ENCODE results near the gene PLA2G2D. TPM values are rescaled to one million over a fixed set of nuclear protein-coding genes. Genes with fewer than 3 reads are reported as not detected.

PLA2G2D gene
- total and polyA plus RNA-seq, 2 of the 8 experiments (the other 6 are each of a cell fraction or from before 2014, with no cell fraction given), result not detected

DNA sequence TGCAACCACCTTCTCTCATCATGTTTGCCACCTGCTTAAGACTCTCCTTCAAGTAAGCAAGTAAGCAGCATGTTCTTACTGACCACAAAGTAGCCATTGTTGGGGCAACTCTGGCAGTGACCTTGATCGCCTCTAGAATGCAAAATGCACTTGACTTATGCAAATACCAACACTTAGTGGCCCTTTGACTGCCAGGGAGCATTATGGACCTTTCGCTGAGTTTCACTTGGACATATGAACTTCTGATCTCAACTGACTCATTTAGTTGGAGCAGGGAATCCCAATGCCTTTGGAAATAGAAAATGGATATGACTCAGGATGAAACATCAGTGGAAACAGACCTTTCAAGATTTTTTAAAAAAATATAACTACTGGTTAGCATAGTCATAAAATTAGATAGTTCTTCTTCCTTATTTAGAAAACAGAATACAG is 55.5 kb downstream of the PLA2G2D start (continued):
- TF ChIP-seq CTBP2 (IDR thresholded peaks at IDR 0.05; ENCODE audit: borderline replicate concordance, insufficient read depth, insufficient read length, low read length), result no peak
- TF ChIP-seq CREB1 (IDR thresholded peaks at IDR 0.05), result no peak
- TF ChIP-seq TAF7 (optimal IDR thresholded peaks at IDR 0.05; ENCODE audit: borderline replicate concordance, low read depth, low read length), result no peak
- no peak for TF ChIP-seq E2F6 (IDR thresholded peaks at IDR 0.05)

Other genes starting within 250 kb of the PLA2G2D start
- gene OTUD3, start 237.1 kb downstream of the PLA2G2D start, total RNA-seq (2021; fragmentation: NEBNext Ultra II Directional; extraction: Animal tissue kit (Norgen Biotek cat#: 25700)), result 11.9 and 12.7 TPM in 2 replicates
- gene OTUD3, start 237.1 kb downstream of the PLA2G2D start, polyA plus RNA-seq (2011; rRNA removed), result 4.6 and 6.3 TPM in 2 replicates
- gene PLA2G2E, start 195.9 kb downstream of the PLA2G2D start, total RNA-seq (2021; fragmentation: NEBNext Ultra II Directional; extraction: Animal tissue kit (Norgen Biotek cat#: 25700)), result not detected in 2 replicates
- gene PLA2G2E, start 195.9 kb downstream of the PLA2G2D start, polyA plus RNA-seq (2011; rRNA removed), result not detected in 2 replicates
- 0.69 and 1.0 TPM in 2 replicates for gene PLA2G2A, start 139.9 kb downstream of the PLA2G2D start, total RNA-seq (2021; fragmentation: NEBNext Ultra II Directional; extraction: Animal tissue kit (Norgen Biotek cat#: 25700))
- 2.1 and 3.7 TPM in 2 replicates for gene PLA2G2A, start 139.9 kb downstream of the PLA2G2D start, polyA plus RNA-seq (2011; rRNA removed)
- not detected in 2 replicates for gene PLA2G5, start 49.3 kb downstream of the PLA2G2D start, total RNA-seq (2021; fragmentation: NEBNext Ultra II Directional; extraction: Animal tissue kit (Norgen Biotek cat#: 25700))
- 0.05 TPM in 1 of 2 replicates, not detected in the other for gene PLA2G5, start 49.3 kb downstream of the PLA2G2D start, polyA plus RNA-seq (2011; rRNA removed)
- not detected in 2 replicates for gene PLA2G2F, start 19.8 kb upstream of the PLA2G2D start, total RNA-seq (2021; fragmentation: NEBNext Ultra II Directional; extraction: Animal tissue kit (Norgen Biotek cat#: 25700))
- not detected in 2 replicates for gene PLA2G2F, start 19.8 kb upstream of the PLA2G2D start, polyA plus RNA-seq (2011; rRNA removed)
- 0.43 and 0.44 TPM in 2 replicates for gene UBXN10, start 66.6 kb upstream of the PLA2G2D start, total RNA-seq (2021; fragmentation: NEBNext Ultra II Directional; extraction: Animal tissue kit (Norgen Biotek cat#: 25700))
- gene UBXN10, start 66.6 kb upstream of the PLA2G2D start, polyA plus RNA-seq (2011; rRNA removed), result 0.50 and 0.68 TPM in 2 replicates
- gene PLA2G2C, start 67.0 kb upstream of the PLA2G2D start, total RNA-seq (2021; fragmentation: NEBNext Ultra II Directional; extraction: Animal tissue kit (Norgen Biotek cat#: 25700)), result not detected in 2 replicates
- gene PLA2G2C, start 67.0 kb upstream of the PLA2G2D start, polyA plus RNA-seq (2011; rRNA removed), result not detected in 2 replicates
- 0.78 and 2.3 TPM in 2 replicates for gene VWA5B1, start 171.3 kb upstream of the PLA2G2D start, total RNA-seq (2021; fragmentation: NEBNext Ultra II Directional; extraction: Animal tissue kit (Norgen Biotek cat#: 25700))
- gene VWA5B1, start 171.3 kb upstream of the PLA2G2D start, polyA plus RNA-seq (2011; rRNA removed), result 0.54 and 1.3 TPM in 2 replicates